Small intestine (tissue), 7 donors: ENCODE results near the gene ADAMTS5. TPM values are rescaled to one million over a fixed set of nuclear protein-coding genes. Genes with fewer than 3 reads are reported as not detected.
A peak's percentile ranks its signal among the peaks of the same experiment; 100 is the strongest.

Experiments
- DNase-seq, 2 donors: peaks; one replicate each; pipeline versions ENCODE4 v3.0.0 to v3.0.0-alpha.2; 2013
- FAIRE-seq: peaks from 2 replicates; lab custom pipeline; 2012; peaks lifted over from hg19 to GRCh38; lab: Jason Lieb, UNC
- H3K27ac ChIP-seq, 3 donors: one replicate each; pipeline ENCODE4 v1.5.1; 2013; ENCODE audit warnings: low read length in 2 of 3, mild to moderate bottlenecking in 2 of 3, control low read depth in 1 of 3, inconsistent platforms in 1 of 3, low read depth in 1 of 3, moderate library complexity in 1 of 3
- H3K27me3 ChIP-seq, 3 donors: one replicate each; pipeline ENCODE4 v1.6.1; 2013; ENCODE audit warnings: low read length in 3 of 3, inconsistent platforms in 1 of 3; ENCODE audit not compliant: control insufficient read depth in 3 of 3, insufficient read depth in 3 of 3
- H3K36me3 ChIP-seq, 3 donors: one replicate each; pipeline ENCODE4 v1.6.1; 2013; ENCODE audit warnings: low read length in 3 of 3, inconsistent platforms in 1 of 3, low read depth in 1 of 3, mild to moderate bottlenecking in 1 of 3, moderate library complexity in 1 of 3; ENCODE audit not compliant: control insufficient read depth in 3 of 3, insufficient read depth in 2 of 3
- H3K4me1 ChIP-seq, 3 donors: one replicate each; pipeline ENCODE4 v1.6.1; 2013; ENCODE audit warnings: low read length in 2 of 3, inconsistent platforms in 1 of 3, low read depth in 1 of 3, mild to moderate bottlenecking in 1 of 3, moderate library complexity in 1 of 3; ENCODE audit not compliant: control insufficient read depth in 3 of 3, insufficient read depth in 2 of 3
- H3K4me3 ChIP-seq, 3 donors: one replicate each; pipeline ENCODE4 v1.5.1; 2013; ENCODE audit warnings: low read length in 3 of 3, control low read depth in 1 of 3, inconsistent platforms in 1 of 3, low read depth in 1 of 3, mild to moderate bottlenecking in 1 of 3, moderate library complexity in 1 of 3
- H3K9me3 ChIP-seq, 2 donors: one replicate each; pipeline ENCODE4 v1.6.1; 2013; ENCODE audit warnings: low read depth in 1 of 2, low read length in 1 of 2; ENCODE audit not compliant: control insufficient read depth in 2 of 2, insufficient read depth in 1 of 2
- WGBS, 3 donors: extraction: QIAGEN DNeasy Blood & Tissue Kit; methylation state at CpG; one replicate each; pipeline ENCODE4 v1.1.7; 2013; 5-methylcytosine and 5-hydroxymethylcytosine counted together
- polyA plus RNA-seq, 4 donors: library from polyadenylated mRNA; stranded (reverse) in 3 of 4; unstranded in 1 of 4; fragments of 200-250 nt in 3 of 4; fragments of 120-200 nt in 1 of 4; gene quantifications; one replicate each; pipeline versions ENCODE4 v1.2.1 to v1.2.3, GENCODE V29; 2013
- donor health status: healthy with polysubstance abuse.
- donor health status: control.
- donor health status: control.
- donor health status: Bipolar disorder and iron deficiency.
- donor health status: healthy.

ADAMTS5 gene
- polyA plus RNA-seq, 4 donors = under 0.01 to 5.3 (median 2.3) TPM

DNA sequence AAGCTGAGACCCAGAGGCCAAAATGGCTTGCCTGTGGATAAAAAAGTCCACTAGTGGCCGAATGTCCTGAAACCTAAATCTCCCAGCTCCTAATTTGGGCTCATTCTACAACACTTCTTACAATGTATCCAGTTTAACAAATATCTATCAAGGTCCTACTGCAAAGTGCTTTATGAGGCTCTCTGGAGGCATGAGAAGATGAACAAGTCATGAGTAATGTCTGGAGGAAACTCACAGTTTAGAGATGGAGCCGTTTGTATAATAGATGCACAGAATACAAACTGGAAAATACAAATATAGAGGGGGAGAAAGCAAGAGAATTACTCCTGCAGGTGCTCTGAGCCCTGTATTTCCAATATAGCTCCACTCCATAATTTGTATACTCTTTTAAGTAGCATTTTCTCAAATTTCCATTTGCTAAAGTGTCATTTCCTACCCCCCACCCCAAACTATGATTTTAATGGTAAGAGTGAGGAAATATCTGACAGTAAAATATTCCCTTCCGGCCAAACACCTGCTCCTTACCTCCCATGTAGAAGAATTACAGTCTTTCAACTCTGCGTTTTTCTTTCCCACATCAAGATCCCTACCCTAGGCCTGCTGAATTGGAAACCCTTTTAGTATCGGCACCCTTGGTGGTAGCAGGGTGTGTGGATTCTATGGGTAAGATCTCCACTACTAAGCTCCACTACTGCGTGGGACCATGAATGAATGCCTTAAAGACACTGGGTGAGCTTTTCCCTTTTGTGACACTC, 3.3 kb upstream of the ADAMTS5 start:
- H3K27me3 ChIP-seq = peaks cover 5 to 34% (median 6%) of the 10 kb centered on the region in 3 donors
- H3K4me1 ChIP-seq = no peaks in the 10 kb centered on the region
- FAIRE-seq = no peak
- no peak overlapping the region for H3K4me3 ChIP-seq
- no peaks in the 10 kb centered on the region for H3K9me3 ChIP-seq
- no peak for DNase-seq
- WGBS, 3 donors = 73 to 79% (median 76%) methylated on average over 6 of the region's 6 CpGs
- no peaks in the 10 kb centered on the region for H3K36me3 ChIP-seq
- no peak overlapping the region for H3K27ac ChIP-seq

DNA sequence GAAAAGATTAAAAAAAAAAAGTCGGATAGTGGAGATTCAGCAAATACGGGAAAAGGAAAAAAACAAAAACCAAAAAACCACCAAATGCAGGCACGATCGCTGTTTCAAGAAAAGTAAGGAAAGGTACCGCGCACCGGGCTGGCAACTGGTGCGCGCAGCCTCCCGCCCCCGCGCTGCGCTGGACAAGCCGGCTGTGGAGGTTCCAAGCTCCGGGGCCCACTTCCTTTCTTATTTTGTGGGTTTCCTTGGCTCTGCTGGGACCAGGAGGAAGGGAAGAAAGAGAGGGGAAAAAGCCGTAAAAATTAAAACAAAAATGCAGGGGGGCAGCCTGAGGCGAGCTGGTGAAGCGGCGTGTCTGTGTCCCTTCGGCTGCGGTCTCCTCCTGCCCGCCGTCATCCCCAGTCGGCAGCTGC, 233 bp downstream of the ADAMTS5 start:
- Histone ChIP-seq H3K27me3 (peaks cover 6 to 42% (median 8%) of the 10 kb centered on the region in 3 donors), H3K36me3 (no peaks in the 10 kb centered on the region), H3K9me3 (no peaks in the 10 kb centered on the region), H3K27ac (peak overlapping the region in 2 of 3 donors; percentile 81 to 91), H3K4me3 (peak overlapping the region in 1 of 3 donors; percentile 63), H3K4me1 (no peaks in the 10 kb centered on the region)
- no peak for DNase-seq
- FAIRE-seq = no peak
- WGBS, 3 donors = 3 to 13% (median 13%) methylated on average over 24 of the region's 24 CpGs

DNA sequence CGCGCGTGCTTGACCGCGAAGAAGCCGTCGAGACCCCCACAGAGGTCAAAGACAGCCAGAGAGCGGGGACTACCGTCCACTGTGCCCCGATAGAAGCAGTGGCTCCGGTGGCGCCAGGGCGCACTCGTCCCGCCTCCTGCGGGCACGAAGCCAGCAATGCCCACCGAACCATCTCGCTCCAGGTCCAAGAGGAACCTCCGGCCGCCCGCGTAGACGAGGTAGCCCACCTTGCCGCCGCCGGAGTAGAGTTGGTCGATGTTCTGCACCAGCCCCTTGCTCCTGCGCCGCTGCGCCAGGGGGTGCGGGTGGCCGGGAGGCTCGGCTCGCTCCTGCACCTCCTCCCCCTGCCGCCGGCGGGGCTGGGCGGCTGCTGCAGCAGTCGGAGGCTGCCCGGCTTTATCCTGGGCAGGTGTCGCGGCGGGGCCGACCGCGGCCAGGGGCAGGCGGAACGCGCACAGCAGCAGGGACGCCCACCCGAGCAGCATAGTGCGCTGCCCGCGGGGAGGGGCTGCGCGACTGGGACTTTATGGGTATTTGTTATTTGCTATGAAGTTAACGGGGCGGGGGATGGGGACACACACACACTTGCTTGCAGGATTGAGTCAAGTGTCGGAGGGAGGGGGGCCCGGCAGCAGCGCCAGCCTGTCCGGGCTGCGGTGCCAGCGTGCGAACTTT, 844 bp downstream of the ADAMTS5 start:
- peak overlapping the region; percentile 12 to 63 (median 22) for H3K4me3 ChIP-seq
- H3K36me3 ChIP-seq = no peaks in the 10 kb centered on the region
- H3K27ac ChIP-seq = peak overlapping the region in 2 of 3 donors; percentile 81 to 84
- H3K4me1 ChIP-seq = no peaks in the 10 kb centered on the region
- H3K27me3 ChIP-seq = peaks cover 6 to 42% (median 8%) of the 10 kb centered on the region in 3 donors
- DNase-seq = peak in 1 of 2 donors; percentile 36
- no peaks in the 10 kb centered on the region for H3K9me3 ChIP-seq
- no peak for FAIRE-seq
- whole genome bisulfite sequencing, 3 donors = 4 to 16% (median 8%) methylated on average over 56 to 66 of the region's 66 CpGs

DNA sequence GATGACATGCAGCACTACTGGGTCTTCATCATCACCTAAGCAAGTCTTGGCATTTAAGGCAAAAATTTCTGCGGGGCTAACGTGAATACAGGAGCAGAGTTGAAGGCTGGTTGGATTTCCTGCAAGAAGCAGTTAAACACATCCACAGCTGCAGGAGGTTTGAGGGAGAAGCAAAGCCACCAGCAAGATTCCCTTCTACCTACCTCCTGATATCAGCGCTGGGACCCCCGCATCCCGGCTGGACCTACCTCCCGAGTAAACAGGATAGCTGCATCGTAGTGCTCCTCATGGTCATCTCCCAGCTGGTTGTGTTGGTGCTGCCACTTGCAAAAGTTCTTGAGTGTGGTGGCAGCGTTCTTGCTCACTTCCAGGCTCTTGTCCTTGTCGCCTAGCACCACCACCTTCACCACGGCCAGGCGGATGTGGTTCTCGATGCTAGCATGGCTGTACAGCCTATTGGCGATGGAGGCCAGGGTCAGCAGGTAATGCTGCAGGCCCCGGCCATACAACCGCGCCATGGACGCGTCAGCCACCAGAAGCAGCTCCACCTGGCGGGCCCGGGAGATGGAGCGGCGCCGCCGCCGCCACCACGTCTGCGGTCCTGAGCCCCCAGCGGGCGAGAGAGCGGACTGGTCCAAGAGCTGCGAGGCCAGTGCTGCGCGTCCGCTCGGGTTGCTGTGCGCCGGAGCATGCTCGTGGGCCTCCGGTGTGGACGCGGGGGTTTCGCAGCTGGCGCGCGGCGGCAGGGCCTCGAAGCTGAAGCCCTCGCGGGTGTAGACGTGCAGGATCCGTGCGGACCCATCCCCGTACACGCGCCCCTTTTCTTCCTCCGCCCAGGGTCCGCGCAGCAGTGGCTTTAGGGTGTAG, 1.6 kb downstream of the ADAMTS5 start:
- Histone ChIP-seq H3K9me3 (no peaks in the 10 kb centered on the region), H3K4me3 (peak overlapping the region; percentile 12 to 63 (median 22)), H3K27ac (peak overlapping the region in 2 of 3 donors; percentile 70 to 84), H3K36me3 (no peaks in the 10 kb centered on the region), H3K4me1 (no peaks in the 10 kb centered on the region), H3K27me3 (peaks cover 6 to 40% (median 8%) of the 10 kb centered on the region in 3 donors)
- DNase-seq = peak in 1 of 2 donors; percentile 51
- FAIRE-seq = no peak
- WGBS, 3 donors = 17 to 33% (median 25%) methylated on average over 58 of the region's 58 CpGs

DNA sequence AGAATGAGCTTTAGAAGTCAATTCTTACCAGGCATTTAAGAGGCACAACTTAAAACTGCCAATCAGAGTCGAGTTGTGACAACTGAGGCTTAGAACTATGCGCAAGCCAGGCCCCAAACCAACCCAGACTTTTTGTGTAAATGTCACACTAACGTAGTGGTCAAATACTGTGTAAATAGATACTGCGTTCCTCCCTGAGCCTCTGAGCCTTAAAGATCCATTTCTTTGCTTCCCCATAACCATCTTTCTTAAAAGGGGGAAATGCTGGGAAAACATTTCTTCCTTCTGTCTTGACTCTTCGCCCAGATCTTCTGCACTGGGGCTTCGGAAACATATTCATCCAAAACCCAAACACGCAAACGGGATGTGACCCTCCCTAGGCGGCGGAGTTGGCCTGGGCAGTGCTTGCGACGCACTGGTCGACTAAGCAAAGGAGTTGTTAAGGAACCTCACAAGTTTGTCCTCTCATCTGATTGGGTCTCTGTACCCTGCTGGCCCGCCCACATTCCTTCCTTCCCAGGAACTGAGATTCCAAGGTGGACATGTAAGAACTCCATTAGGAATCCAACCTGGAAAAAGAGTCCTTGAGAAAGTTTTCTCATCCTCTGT, 2.6 kb downstream of the ADAMTS5 start:
- FAIRE-seq = no peak
- Histone ChIP-seq H3K36me3 (no peaks in the 10 kb centered on the region), H3K27ac (peak overlapping the region in 2 of 3 donors; percentile 70 to 84), H3K9me3 (no peaks in the 10 kb centered on the region), H3K4me3 (peak overlapping the region in 1 of 3 donors; percentile 63), H3K4me1 (no peaks in the 10 kb centered on the region), H3K27me3 (peaks cover 6 to 40% (median 8%) of the 10 kb centered on the region in 3 donors)
- DNase-seq = peak in 1 of 2 donors; percentile 25
- 66 to 82% (median 81%) methylated on average over 14 of the region's 14 CpGs for WGBS, 3 donors

DNA sequence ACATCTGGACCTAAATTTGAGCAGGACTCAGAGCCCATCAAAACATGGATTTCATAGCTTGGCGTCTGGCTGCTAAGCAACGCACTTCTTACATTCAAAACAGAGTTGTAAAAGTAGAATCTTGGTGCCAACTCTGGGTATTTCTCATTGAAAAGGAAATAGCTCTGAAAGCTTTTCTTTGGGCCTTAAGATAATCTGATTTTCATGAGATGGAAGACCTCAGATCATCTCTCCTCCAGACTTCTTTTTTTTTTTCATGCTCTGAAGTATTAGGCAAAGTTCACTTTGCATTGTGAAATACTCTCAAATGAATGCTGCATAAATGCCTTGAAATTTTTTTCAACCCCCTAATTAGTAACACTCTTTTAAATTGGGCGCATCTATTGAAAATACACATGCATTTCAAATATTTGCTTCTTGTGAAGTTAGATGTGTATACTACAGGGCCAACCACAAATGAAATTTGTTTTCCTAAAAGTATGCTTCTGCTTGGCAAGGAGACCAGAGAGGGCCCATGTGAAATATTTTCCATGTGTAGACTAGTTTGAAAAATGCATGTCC, 4.2 kb downstream of the ADAMTS5 start:
- 65 to 79% (median 77%) methylated on average over 3 of the region's 3 CpGs for WGBS, 3 donors
- Histone ChIP-seq H3K4me3 (no peak overlapping the region), H3K36me3 (no peaks in the 10 kb centered on the region), H3K9me3 (no peaks in the 10 kb centered on the region), H3K27ac (no peak overlapping the region), H3K27me3 (peaks cover 6 to 32% (median 7%) of the 10 kb centered on the region in 3 donors), H3K4me1 (no peaks in the 10 kb centered on the region)
- no peak for FAIRE-seq
- no peak for DNase-seq

DNA sequence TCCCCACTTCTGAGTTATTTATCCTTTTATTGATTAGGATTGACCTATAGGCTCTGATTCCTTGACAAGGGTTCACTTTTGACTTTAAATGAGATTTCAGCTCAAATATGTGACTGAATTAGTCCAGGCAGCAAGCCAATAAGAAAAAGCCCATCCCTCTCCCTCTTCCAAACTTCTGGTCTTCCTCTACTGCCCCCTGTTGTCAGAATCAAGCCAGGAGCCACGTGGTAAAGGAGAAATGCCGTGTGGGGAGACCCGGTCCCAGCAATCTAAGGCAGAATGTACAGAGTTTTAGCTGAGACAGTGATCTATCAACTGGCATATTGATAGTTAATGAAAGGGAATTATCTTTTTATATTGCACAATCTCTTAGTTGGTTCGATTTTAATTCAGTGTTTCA, 5.2 kb downstream of the ADAMTS5 start:
- H3K36me3 ChIP-seq = no peaks in the 10 kb centered on the region
- no peaks in the 10 kb centered on the region for H3K4me1 ChIP-seq
- no peaks in the 10 kb centered on the region for H3K9me3 ChIP-seq
- peaks cover 2 to 22% (median 4%) of the 10 kb centered on the region in 3 donors for H3K27me3 ChIP-seq
- 25 to 47% (median 40%) methylated on average over 4 of the region's 4 CpGs for WGBS, 3 donors
- no peak for DNase-seq
- H3K27ac ChIP-seq = no peak overlapping the region
- FAIRE-seq = no peak
- H3K4me3 ChIP-seq = no peak overlapping the region
